GM12878 (cell line): Measurements from ENCODE around the gene ASMTL. TPM values are rescaled to one million over a fixed set of nuclear protein-coding genes. Genes with fewer than 3 reads are reported as not detected.

ENCODE experiments used
- ATAC-seq: fragments of 200-7000 bp; cut with Tn5 transposase; 3 replicates; pipeline ENCODE4 v1.9.1; 2020; ENCODE audit warnings: mild to moderate bottlenecking, moderate library complexity
- BruUV-seq: library from RNA; stranded (reverse); fragments of 400-500 nt; replicated peaks from 2 replicates; lab custom pipeline; 2021; lab: Mats Ljungman, UMichigan
- CTCF ChIA-PET: fragments of 300-600 bp; sonication (Branson Sonifier 250); formaldehyde crosslinking; extraction: SDS; loops from one replicate; lab custom pipeline; 2021; ENCODE audit warnings: inconsistent platforms; lab: Yijun Ruan, JAX
- POLR2A ChIA-PET: fragments of 350-600 bp; formaldehyde crosslinking; extraction: SDS; loops from one replicate; lab custom pipeline; 2021; ENCODE audit warnings: inconsistent platforms; lab: Charles Lee
- RAD21 ChIA-PET: fragments of 300-600 bp; sonication (Branson Sonifier 250); formaldehyde crosslinking; loops from one replicate; lab custom pipeline; 2023; ENCODE audit warnings: antibody characterized with exemption; ENCODE audit not compliant: unreplicated experiment; lab: Charles Lee
- SMC1A ChIA-PET: fragments of 300-600 bp; sonication (Branson Sonifier 250); formaldehyde crosslinking; loops from one replicate; lab custom pipeline; 2023; ENCODE audit not compliant: unreplicated experiment, uncharacterized antibody; lab: Charles Lee
- DNase-seq: peaks from one replicate; pipeline ENCODE4 v3.0.0-alpha.2; 2011; ENCODE audit warnings: low read depth, low spot score
- FAIRE-seq: peaks from 3 replicates; lab custom pipeline; 2011; peaks lifted over from hg19 to GRCh38; lab: Jason Lieb, UNC
- H2AFZ ChIP-seq: 2 replicates; pipeline ENCODE4 v1.6.0; 2011; ENCODE audit warnings: low read depth, low read length, control low read depth; ENCODE audit not compliant: control insufficient read depth
- H3K27ac ChIP-seq: 2 replicates; pipeline ENCODE4 v1.5.1; 2011; ENCODE audit warnings: control low read depth; ENCODE audit not compliant: control insufficient read depth, insufficient read depth
- H3K27me3 ChIP-seq, 2 experiments: replicated peaks in 1 of 2; 2 replicates each; pipeline versions ENCODE4 v1.6.0 to v1.6.1; 2011; ENCODE audit warnings: low read length in 1 of 2; ENCODE audit not compliant: control insufficient read depth in 2 of 2, insufficient read depth in 2 of 2
- H3K36me3 ChIP-seq, 2 experiments: 2 replicates each; pipeline ENCODE4 v1.5.1; 2011; ENCODE audit warnings: low read length in 1 of 2; ENCODE audit not compliant: control insufficient read depth in 2 of 2, insufficient read depth in 2 of 2
- H3K4me1 ChIP-seq: 2 replicates; pipeline ENCODE4 v1.6.1; 2011; ENCODE audit warnings: mild to moderate bottlenecking, low read length, moderate library complexity, mixed read lengths; ENCODE audit not compliant: control insufficient read depth, insufficient read depth
- H3K4me2 ChIP-seq: 2 replicates; pipeline ENCODE4 v1.6.0; 2011; ENCODE audit warnings: control low read depth; ENCODE audit not compliant: control insufficient read depth, insufficient read depth
- H3K4me3 ChIP-seq: fragments of 200-600 bp; sonication (generic); 2 replicates; pipeline ENCODE4 v1.5.1; 2016
- H3K79me2 ChIP-seq: 2 replicates; pipeline ENCODE4 v1.6.0; 2011; ENCODE audit warnings: low read length; ENCODE audit not compliant: control insufficient read depth, insufficient read depth
- H3K9ac ChIP-seq: 2 replicates; pipeline ENCODE4 v1.8.0; 2011; ENCODE audit warnings: low read length, control low read depth, mixed read lengths; ENCODE audit not compliant: control insufficient read depth, insufficient read depth
- H3K9me3 ChIP-seq: replicated peaks from 3 replicates; pipeline ENCODE4 v1.5.1; 2011; ENCODE audit warnings: mild to moderate bottlenecking, low read length; ENCODE audit not compliant: control insufficient read depth, insufficient read depth
- H4K20me1 ChIP-seq: 2 replicates; pipeline ENCODE4 v1.6.0; 2011; ENCODE audit not compliant: control insufficient read depth, insufficient read depth
- ATF7 ChIP-seq: fragments of 450-650 bp; IDR thresholded peaks from 2 replicates; pipeline ENCODE4 v1.6.1; 2016; ENCODE audit warnings: low read depth, mild to moderate bottlenecking
- CBX3 ChIP-seq: fragments of 200-600 bp; sonication (generic); IDR thresholded peaks from 2 replicates; pipeline ENCODE4 v1.6.1; 2016; ENCODE audit warnings: low read depth, borderline replicate concordance
- CHD1 ChIP-seq: IDR thresholded peaks from 2 replicates; pipeline ENCODE4 v1.6.1; 2012; ENCODE audit warnings: low read depth, low read length, improper control_type of control experiment
- EED ChIP-seq: sonication (generic); IDR thresholded peaks from 2 replicates; pipeline ENCODE4 v1.6.1; 2016; ENCODE audit warnings: antibody characterized with exemption, low read depth
- JUND ChIP-seq: IDR thresholded peaks from 2 replicates; pipeline ENCODE4 v1.6.1; 2012; ENCODE audit warnings: low read depth, mild to moderate bottlenecking, low read length, improper control_type of control experiment, moderate library complexity
- RCOR1 ChIP-seq: conservative IDR thresholded peaks from 2 replicates; pipeline ENCODE4 v1.6.1; 2012; ENCODE audit warnings: low read depth, low read length, improper control_type of control experiment
- TBL1XR1 ChIP-seq: IDR thresholded peaks from 2 replicates; pipeline ENCODE4 v1.6.1; 2012; ENCODE audit warnings: low read depth, low read length, improper control_type of control experiment
- TCF12 ChIP-seq: IDR thresholded peaks from 2 replicates; pipeline ENCODE4 v1.6.1; 2011; ENCODE audit warnings: low read depth, mild to moderate bottlenecking, low read length
- ZNF24 ChIP-seq: fragments of 450-650 bp; IDR thresholded peaks from 2 replicates; pipeline ENCODE4 v1.6.1; 2017; ENCODE audit warnings: antibody characterized with exemption, mild to moderate bottlenecking
- ZNF274 ChIP-seq: IDR thresholded peaks from one replicate; pipeline ENCODE4 v1.8.0; 2011; ENCODE audit not compliant: insufficient read length, insufficient read depth
- WGBS: methylation state at CpG from one replicate; pipeline ENCODE4 v1.1.6; 2016; ENCODE audit warnings: low lambda C conversion rate; ENCODE audit not compliant: insufficient replicate concordance, insufficient coverage; ENCODE audit errors: missing lambda C conversion rate; 5-methylcytosine and 5-hydroxymethylcytosine counted together
- in situ Hi-C: fragments of 300-500 bp; cut with MboI; formaldehyde crosslinking; loops from 9 replicates; pipeline ENCODE4 v1.14.3; 2018; ENCODE audit warnings: mixed read lengths
- intact Hi-C: fragments of 100-400 bp; cut with micrococcal nuclease; formaldehyde crosslinking; loops from one replicate; pipeline ENCODE4 v1.14.2; 2022; ENCODE audit not compliant: unreplicated experiment
- polyA plus RNA-seq, 11 experiments: library from polyadenylated mRNA; depleted of rRNA in 4 of 11; unstranded in 6 of 11; stranded (reverse) in 5 of 11; fragments of >200 nt; fragmentation: Nextera tagmentation in 4 of 11; fragmentation: Illumina TruSeq in 1 of 11; extraction: Ambion mirVana in 4 of 11; extraction: Trizol in 1 of 11; gene quantifications; 1 replicate in 1 of 11; 2 replicates in 10 of 11; pipeline versions ENCODE4 v1.2.1 to v1.2.3, GENCODE V29; 2011 to 2016; ENCODE audit warnings: inconsistent platforms in 2 of 11, missing spikeins in 2 of 11, low read depth in 1 of 11
- total RNA-seq, 4 experiments: library from RNA; depleted of rRNA in 3 of 4; stranded (reverse); fragments of >200 nt in 3 of 4; fragmentation: Illumina TruSeq in 1 of 4; extraction: Trizol in 1 of 4; gene quantifications; 2 replicates each; pipeline versions ENCODE4 v1.2.1 to v1.2.3, GENCODE V29; 2013 to 2021
- TF ChIP-seq, protein P1 (sequence below): fragments of 450-650 bp; IDR thresholded peaks from 2 replicates; pipeline ENCODE4 v1.6.1; 2018; ENCODE audit warnings: borderline replicate concordance, mild to moderate bottlenecking; ENCODE audit not compliant: partially characterized antibody
- TF ChIP-seq, protein P2 (sequence below): IDR thresholded peaks from 2 replicates; pipeline ENCODE4 v1.6.1; 2011; ENCODE audit warnings: low read depth, low read length, improper control_type of control experiment, borderline replicate concordance
- TF ChIP-seq, protein P3 (sequence below): IDR thresholded peaks from 2 replicates; pipeline ENCODE4 v1.6.1; 2012; ENCODE audit warnings: low read depth, low read length, improper control_type of control experiment
- TF ChIP-seq, protein P4 (sequence below): fragments of 450-650 bp; IDR thresholded peaks from 2 replicates; pipeline ENCODE4 v1.6.1; 2017; ENCODE audit warnings: mild to moderate bottlenecking, moderate library complexity
- TF ChIP-seq, protein P5 (sequence below): fragments of 450-650 bp; IDR thresholded peaks from 2 replicates; pipeline ENCODE4 v1.6.1; 2017; ENCODE audit warnings: low read depth, mild to moderate bottlenecking, moderate library complexity

Gene ASMTL
- total and polyA plus RNA-seq, 10 of the 15 experiments (the other 5 are each of a cell fraction or from before 2014, with no cell fraction given): 1.6 to 51.9 (median 32.1) TPM

DNA sequence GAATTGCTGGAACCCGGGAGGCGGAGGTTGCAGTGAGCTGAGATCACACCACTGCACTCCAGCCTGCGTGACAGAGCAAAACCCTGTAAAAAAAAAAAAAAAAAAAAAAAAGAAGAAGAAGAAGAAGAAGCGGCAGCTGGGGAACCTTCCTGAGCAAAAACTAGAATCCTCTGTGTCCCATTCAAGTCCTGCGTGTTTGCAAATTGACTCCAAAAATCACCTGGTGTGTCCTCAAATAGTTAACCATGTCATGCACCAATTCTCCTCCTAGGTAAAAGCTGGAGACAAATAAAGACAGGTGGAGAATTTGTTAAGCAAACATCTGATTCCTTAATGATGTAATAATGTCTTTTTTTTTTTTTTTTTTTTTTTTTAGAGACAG, 31.9 kb upstream of the ASMTL start:
- Histone ChIP-seq H3K27ac (peak overlapping the region; percentile 98), H3K4me1 (peaks cover 65% of the 10 kb centered on the region), H3K27me3 (no peaks in the 10 kb centered on the region), H3K4me3 (no peak overlapping the region), H3K9me3 (peaks cover 5% of the 10 kb centered on the region), H2AFZ (no peak overlapping the region), H3K9ac (peak overlapping the region; percentile 69), H4K20me1 (no peaks in the 10 kb centered on the region), H3K4me2 (peak overlapping the region; percentile 44; the same call in 1 of the 2 replicates), H3K79me2 (peaks cover 39% of the 10 kb centered on the region), H3K36me3 (peaks cover 15 to 25% of the 10 kb centered on the region in 2 experiments; a peak in 3 of 4 replicates)
- FAIRE-seq (no peak), DNase-seq (no peak), ATAC-seq (peak; percentile 2)
- no TSS peak for BruUV-seq
- ChIA-PET RAD21 (no interaction called here), CTCF (no interaction called here), POLR2A (no interaction called here), SMC1A (no interaction called here)
- WGBS: 0% methylated on average over 4 of the region's 5 CpGs
- intact Hi-C loops (loop anchor here (1.0 to 5.0 kb wide), 4 partner anchors 8 to 98 kb away; no protein-coding TSS in a partner anchor), in situ Hi-C loops (no loop called here)
- peak; percentile 38; the same call in 1 of the 2 replicates for TF ChIP-seq ATF7
- TF ChIP-seq TBL1XR1: peak; percentile 64; the same call in 1 of the 2 replicates
- no peak for TF ChIP-seq JUND
- no peak for TF ChIP-seq CHD1
- TF ChIP-seq, protein P1, sequence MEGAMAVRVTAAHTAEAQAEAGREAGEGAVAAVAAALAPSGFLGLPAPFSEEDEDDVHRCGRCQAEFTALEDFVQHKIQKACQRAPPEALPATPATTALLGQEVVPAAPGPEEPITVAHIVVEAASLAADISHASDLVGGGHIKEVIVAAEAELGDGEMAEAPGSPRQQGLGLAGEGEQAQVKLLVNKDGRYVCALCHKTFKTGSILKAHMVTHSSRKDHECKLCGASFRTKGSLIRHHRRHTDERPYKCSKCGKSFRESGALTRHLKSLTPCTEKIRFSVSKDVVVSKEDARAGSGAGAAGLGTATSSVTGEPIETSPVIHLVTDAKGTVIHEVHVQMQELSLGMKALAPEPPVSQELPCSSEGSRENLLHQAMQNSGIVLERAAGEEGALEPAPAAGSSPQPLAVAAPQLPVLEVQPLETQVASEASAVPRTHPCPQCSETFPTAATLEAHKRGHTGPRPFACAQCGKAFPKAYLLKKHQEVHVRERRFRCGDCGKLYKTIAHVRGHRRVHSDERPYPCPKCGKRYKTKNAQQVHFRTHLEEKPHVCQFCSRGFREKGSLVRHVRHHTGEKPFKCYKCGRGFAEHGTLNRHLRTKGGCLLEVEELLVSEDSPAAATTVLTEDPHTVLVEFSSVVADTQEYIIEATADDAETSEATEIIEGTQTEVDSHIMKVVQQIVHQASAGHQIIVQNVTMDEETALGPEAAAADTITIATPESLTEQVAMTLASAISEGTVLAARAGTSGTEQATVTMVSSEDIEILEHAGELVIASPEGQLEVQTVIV: no peak
- TF ChIP-seq, protein P2, sequence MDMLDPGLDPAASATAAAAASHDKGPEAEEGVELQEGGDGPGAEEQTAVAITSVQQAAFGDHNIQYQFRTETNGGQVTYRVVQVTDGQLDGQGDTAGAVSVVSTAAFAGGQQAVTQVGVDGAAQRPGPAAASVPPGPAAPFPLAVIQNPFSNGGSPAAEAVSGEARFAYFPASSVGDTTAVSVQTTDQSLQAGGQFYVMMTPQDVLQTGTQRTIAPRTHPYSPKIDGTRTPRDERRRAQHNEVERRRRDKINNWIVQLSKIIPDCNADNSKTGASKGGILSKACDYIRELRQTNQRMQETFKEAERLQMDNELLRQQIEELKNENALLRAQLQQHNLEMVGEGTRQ: no peak
- TF ChIP-seq, protein P3, sequence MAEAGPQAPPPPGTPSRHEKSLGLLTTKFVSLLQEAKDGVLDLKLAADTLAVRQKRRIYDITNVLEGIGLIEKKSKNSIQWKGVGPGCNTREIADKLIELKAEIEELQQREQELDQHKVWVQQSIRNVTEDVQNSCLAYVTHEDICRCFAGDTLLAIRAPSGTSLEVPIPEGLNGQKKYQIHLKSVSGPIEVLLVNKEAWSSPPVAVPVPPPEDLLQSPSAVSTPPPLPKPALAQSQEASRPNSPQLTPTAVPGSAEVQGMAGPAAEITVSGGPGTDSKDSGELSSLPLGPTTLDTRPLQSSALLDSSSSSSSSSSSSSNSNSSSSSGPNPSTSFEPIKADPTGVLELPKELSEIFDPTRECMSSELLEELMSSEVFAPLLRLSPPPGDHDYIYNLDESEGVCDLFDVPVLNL: no peak
- peak; percentile 60; the same call in 1 of the 2 replicates for TF ChIP-seq TCF12
- TF ChIP-seq, protein P4, sequence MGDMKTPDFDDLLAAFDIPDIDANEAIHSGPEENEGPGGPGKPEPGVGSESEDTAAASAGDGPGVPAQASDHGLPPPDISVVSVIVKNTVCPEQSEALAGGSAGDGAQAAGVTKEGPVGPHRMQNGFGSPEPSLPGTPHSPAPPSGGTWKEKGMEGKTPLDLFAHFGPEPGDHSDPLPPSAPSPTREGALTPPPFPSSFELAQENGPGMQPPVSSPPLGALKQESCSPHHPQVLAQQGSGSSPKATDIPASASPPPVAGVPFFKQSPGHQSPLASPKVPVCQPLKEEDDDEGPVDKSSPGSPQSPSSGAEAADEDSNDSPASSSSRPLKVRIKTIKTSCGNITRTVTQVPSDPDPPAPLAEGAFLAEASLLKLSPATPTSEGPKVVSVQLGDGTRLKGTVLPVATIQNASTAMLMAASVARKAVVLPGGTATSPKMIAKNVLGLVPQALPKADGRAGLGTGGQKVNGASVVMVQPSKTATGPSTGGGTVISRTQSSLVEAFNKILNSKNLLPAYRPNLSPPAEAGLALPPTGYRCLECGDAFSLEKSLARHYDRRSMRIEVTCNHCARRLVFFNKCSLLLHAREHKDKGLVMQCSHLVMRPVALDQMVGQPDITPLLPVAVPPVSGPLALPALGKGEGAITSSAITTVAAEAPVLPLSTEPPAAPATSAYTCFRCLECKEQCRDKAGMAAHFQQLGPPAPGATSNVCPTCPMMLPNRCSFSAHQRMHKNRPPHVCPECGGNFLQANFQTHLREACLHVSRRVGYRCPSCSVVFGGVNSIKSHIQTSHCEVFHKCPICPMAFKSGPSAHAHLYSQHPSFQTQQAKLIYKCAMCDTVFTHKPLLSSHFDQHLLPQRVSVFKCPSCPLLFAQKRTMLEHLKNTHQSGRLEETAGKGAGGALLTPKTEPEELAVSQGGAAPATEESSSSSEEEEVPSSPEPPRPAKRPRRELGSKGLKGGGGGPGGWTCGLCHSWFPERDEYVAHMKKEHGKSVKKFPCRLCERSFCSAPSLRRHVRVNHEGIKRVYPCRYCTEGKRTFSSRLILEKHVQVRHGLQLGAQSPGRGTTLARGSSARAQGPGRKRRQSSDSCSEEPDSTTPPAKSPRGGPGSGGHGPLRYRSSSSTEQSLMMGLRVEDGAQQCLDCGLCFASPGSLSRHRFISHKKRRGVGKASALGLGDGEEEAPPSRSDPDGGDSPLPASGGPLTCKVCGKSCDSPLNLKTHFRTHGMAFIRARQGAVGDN: no peak
- TF ChIP-seq, protein P5, sequence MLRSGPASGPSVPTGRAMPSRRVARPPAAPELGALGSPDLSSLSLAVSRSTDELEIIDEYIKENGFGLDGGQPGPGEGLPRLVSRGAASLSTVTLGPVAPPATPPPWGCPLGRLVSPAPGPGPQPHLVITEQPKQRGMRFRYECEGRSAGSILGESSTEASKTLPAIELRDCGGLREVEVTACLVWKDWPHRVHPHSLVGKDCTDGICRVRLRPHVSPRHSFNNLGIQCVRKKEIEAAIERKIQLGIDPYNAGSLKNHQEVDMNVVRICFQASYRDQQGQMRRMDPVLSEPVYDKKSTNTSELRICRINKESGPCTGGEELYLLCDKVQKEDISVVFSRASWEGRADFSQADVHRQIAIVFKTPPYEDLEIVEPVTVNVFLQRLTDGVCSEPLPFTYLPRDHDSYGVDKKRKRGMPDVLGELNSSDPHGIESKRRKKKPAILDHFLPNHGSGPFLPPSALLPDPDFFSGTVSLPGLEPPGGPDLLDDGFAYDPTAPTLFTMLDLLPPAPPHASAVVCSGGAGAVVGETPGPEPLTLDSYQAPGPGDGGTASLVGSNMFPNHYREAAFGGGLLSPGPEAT: no peak
- no peak for TF ChIP-seq RCOR1
- TF ChIP-seq ZNF24: no peak
- no peak for TF ChIP-seq ZNF274
- TF ChIP-seq EED: peak; percentile 50; the same call in 1 of the 2 replicates
- TF ChIP-seq CBX3: no peak
